Lower lobe of right lung (tissue), 2 donors: ENCODE results near the gene ACACB. TPM values are rescaled to one million over a fixed set of nuclear protein-coding genes. Genes with fewer than 3 reads are reported as not detected.

Experiments used
- ATAC-seq, 2 donors: fragments of 200-7000 bp; cut with Tn5 transposase; one replicate each; pipeline ENCODE4 v1.9.1; 2020 to 2022; ENCODE audit warnings: mild to moderate bottlenecking in 2 of 2, moderate library complexity in 2 of 2
- DNase-seq: peaks from one replicate; pipeline ENCODE4 v3.0.0-alpha.2; 2020
- H3K27ac ChIP-seq: fragments of 200-600 bp; one replicate; pipeline ENCODE4 v1.8.0; 2022
- H3K27me3 ChIP-seq: fragments of 200-600 bp; one replicate; pipeline ENCODE4 v1.8.0; 2022; ENCODE audit warnings: low read depth
- H3K36me3 ChIP-seq: fragments of 200-600 bp; one replicate; pipeline ENCODE4 v1.8.0; 2022; ENCODE audit warnings: mild to moderate bottlenecking
- H3K4me1 ChIP-seq: fragments of 200-600 bp; one replicate; pipeline ENCODE4 v1.8.0; 2022
- H3K4me3 ChIP-seq: fragments of 200-600 bp; one replicate; pipeline ENCODE4 v1.8.0; 2022; ENCODE audit warnings: mild to moderate bottlenecking
- H3K9me3 ChIP-seq: fragments of 200-600 bp; one replicate; pipeline ENCODE4 v1.8.0; 2022
- CTCF ChIP-seq: fragments of 200-600 bp; IDR thresholded peaks from one replicate; pipeline ENCODE4 v1.8.0; 2022; ENCODE audit warnings: antibody characterized with exemption, mild to moderate bottlenecking
- intact Hi-C: fragments of 100-400 bp; cut with DNase I; formaldehyde crosslinking; loops from one replicate; pipeline ENCODE4 v1.11.0; 2022
- total RNA-seq: library from RNA; stranded (reverse); fragmentation: NEBNext Ultra II Directional; extraction: Animal tissue kit (Norgen Biotek cat#: 25700); gene quantifications from one replicate; pipeline ENCODE4 v1.2.1, GENCODE V29; 2021
- donor health status: DM: no; HTN: yes; CAD: no; lungs with severe emphysema.

Gene ACACB
- total RNA-seq, 1 donor from 2014 or later, result 42.5 TPM

- intact Hi-C loops, result no loop called here
These were observed 102.6 kb downstream of the ACACB start for GRCh38 chr12:109218996-109219395.

GRCh38 chr12:109219938-109220337 lies 103.6 kb downstream of the ACACB start:
- TF ChIP-seq CTCF, result no peak
- ATAC-seq (no peak), DNase-seq (no peak)
- no peaks in the 10 kb centered on the region for H3K9me3 ChIP-seq
- intact Hi-C loops, result no loop called here
- H3K4me3 ChIP-seq, result no peak overlapping the region
- peaks cover 95% of the 10 kb centered on the region for H3K36me3 ChIP-seq
- no peaks in the 10 kb centered on the region for H3K27me3 ChIP-seq
- no peaks in the 10 kb centered on the region for H3K4me1 ChIP-seq
- H3K27ac ChIP-seq, result no peak overlapping the region

More at GRCh38 chr12:109218996-109219395, 102.6 kb downstream of the ACACB start:
- ATAC-seq (no peak), DNase-seq (no peak)
- H3K27me3 ChIP-seq, result no peaks in the 10 kb centered on the region
- no peak overlapping the region for H3K27ac ChIP-seq
- no peak overlapping the region for H3K4me3 ChIP-seq
- H3K4me1 ChIP-seq, result no peaks in the 10 kb centered on the region
- TF ChIP-seq CTCF, result no peak
- peaks cover 95% of the 10 kb centered on the region for H3K36me3 ChIP-seq
- H3K9me3 ChIP-seq, result no peaks in the 10 kb centered on the region

GRCh38 chr12:109221277-109221931 lies 105.0 kb downstream of the ACACB start:
- ATAC-seq (no peak), DNase-seq (no peak)
- no peaks in the 10 kb centered on the region for H3K4me1 ChIP-seq
- H3K27ac ChIP-seq, result no peak overlapping the region
- TF ChIP-seq CTCF, result no peak
- H3K27me3 ChIP-seq, result no peaks in the 10 kb centered on the region
- no peak overlapping the region for H3K4me3 ChIP-seq
- intact Hi-C loops, result no loop called here
- no peaks in the 10 kb centered on the region for H3K9me3 ChIP-seq
- peaks cover 94% of the 10 kb centered on the region for H3K36me3 ChIP-seq

- no peak for DNase-seq
- H3K9me3 ChIP-seq, result no peaks in the 10 kb centered on the region
- H3K36me3 ChIP-seq, result peaks cover 94% of the 10 kb centered on the region
- no peaks in the 10 kb centered on the region for H3K4me1 ChIP-seq
- TF ChIP-seq CTCF, result no peak
- ATAC-seq, result no peak
- no peak overlapping the region for H3K4me3 ChIP-seq
- intact Hi-C loops, result no loop called here
- H3K27ac ChIP-seq, result no peak overlapping the region
- H3K27me3 ChIP-seq, result no peaks in the 10 kb centered on the region
These were observed 105.7 kb downstream of the ACACB start for GRCh38 chr12:109222062-109222461.

- Histone ChIP-seq H3K4me1 (no peaks in the 10 kb centered on the region), H3K27ac (no peak overlapping the region), H3K9me3 (no peaks in the 10 kb centered on the region), H3K27me3 (no peaks in the 10 kb centered on the region), H3K4me3 (no peak overlapping the region), H3K36me3 (peaks cover 94% of the 10 kb centered on the region)
- ATAC-seq (no peak), DNase-seq (no peak)
- intact Hi-C loops, result no loop called here
- TF ChIP-seq CTCF, result no peak
These were observed 106.1 kb downstream of the ACACB start for GRCh38 chr12:109222496-109222895.
